SH-SY5Y (cell line): Measurements from ENCODE around the gene VOPP1.

Source experiments
- GATA2 ChIP-seq: IDR thresholded peaks from 2 replicates; pipeline ENCODE4 v1.6.1; 2011; ENCODE audit warnings: mild to moderate bottlenecking, low read depth, low read length
- GATA3 ChIP-seq: IDR thresholded peaks from 2 replicates; pipeline ENCODE4 v1.6.1; 2011; ENCODE audit warnings: low read depth, mild to moderate bottlenecking, low read length, moderate library complexity

DNA sequence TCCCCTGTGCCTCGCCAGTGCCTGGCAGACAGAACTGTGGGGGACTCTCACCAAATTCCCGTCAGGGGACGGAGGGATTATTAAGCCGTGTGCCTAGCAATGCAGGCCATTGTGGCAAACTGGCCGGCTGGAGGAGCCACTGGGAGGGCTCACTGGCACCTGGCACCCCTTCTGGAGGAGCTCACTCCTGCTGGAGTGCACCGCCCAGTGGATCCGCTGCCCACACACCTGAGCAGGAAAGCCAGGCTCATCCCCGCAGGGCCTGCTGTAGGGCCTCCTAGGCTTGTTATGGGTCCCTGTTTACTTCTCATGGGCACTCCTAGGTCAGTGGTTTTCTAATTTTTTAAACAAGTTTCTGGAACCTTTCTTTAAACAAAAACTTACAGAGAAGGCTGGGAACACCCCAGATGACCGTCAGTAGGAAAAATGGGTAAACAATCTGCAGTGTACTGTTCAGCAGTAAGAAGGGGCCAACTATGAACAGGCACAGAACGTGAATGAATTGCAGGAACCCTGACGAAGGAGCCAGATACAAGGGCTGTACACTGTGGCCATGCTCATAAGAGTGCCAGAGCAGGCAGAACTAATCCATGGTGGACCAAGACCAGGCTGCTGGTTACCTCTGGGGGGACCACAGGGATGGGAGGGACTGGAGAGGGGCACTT lies 142.3 kb downstream of the VOPP1 start:
- TF ChIP-seq GATA3 (no peak), GATA2 (no peak)
